A673 (cell line): ENCODE results near the gene AGAP2. TPM values are rescaled to one million over a fixed set of nuclear protein-coding genes. Genes with fewer than 3 reads are reported as not detected.

ENCODE experiments used
- BruUV-seq: library from RNA; stranded (reverse); fragments of 400-500 nt; replicated peaks from 2 replicates; lab custom pipeline; 2021; lab: Mats Ljungman, UMichigan
- CTCF ChIA-PET: fragments of 300-600 bp; sonication (Branson Sonifier 250); formaldehyde crosslinking; loops from one replicate; lab custom pipeline; 2022; ENCODE audit warnings: antibody characterized with exemption; lab: Charles Lee
- POLR2A ChIA-PET: fragments of 300-600 bp; sonication (Branson Sonifier 250); formaldehyde crosslinking; loops from one replicate; lab custom pipeline; 2022; ENCODE audit warnings: antibody characterized with exemption; ENCODE audit not compliant: low non-redundant PET; lab: Charles Lee
- DNase-seq: peaks from one replicate; pipeline ENCODE4 v3.0.0-alpha.2; 2015; ENCODE audit warnings: low spot score
- H3K27ac ChIP-seq: fragments of 200-600 bp; sonication (generic); 2 replicates; pipeline ENCODE4 v1.5.1; 2016; ENCODE audit warnings: mixed run types, low read depth, mild to moderate bottlenecking, mixed read lengths, antibody characterized with exemption, low read length; ENCODE audit not compliant: poor library complexity, severe bottlenecking
- H3K27me3 ChIP-seq: fragments of 200-600 bp; sonication (generic); replicated peaks from 2 replicates; pipeline ENCODE4 v1.6.1; 2017; ENCODE audit warnings: mixed run types, low read depth, mild to moderate bottlenecking, mixed read lengths, antibody characterized with exemption, low read length; ENCODE audit not compliant: insufficient read depth, poor library complexity
- H3K36me3 ChIP-seq: fragments of 200-600 bp; sonication (generic); 2 replicates; pipeline ENCODE4 v1.6.1; 2016; ENCODE audit warnings: mixed run types, mild to moderate bottlenecking, mixed read lengths, antibody characterized with exemption, low read length; ENCODE audit not compliant: insufficient read depth, poor library complexity, severe bottlenecking
- H3K4me1 ChIP-seq: fragments of 200-600 bp; sonication (generic); 2 replicates; pipeline ENCODE4 v1.6.1; 2017; ENCODE audit warnings: mixed run types, mild to moderate bottlenecking, mixed read lengths, antibody characterized with exemption, low read length; ENCODE audit not compliant: insufficient read depth, poor library complexity, severe bottlenecking
- H3K4me3 ChIP-seq: fragments of 200-600 bp; sonication (generic); 2 replicates; pipeline ENCODE4 v1.5.1; 2016; ENCODE audit warnings: low read depth, mixed run types, mild to moderate bottlenecking, mixed read lengths, low read length; ENCODE audit not compliant: poor library complexity, severe bottlenecking
- H3K9me3 ChIP-seq: fragments of 200-600 bp; sonication (generic); 2 replicates; pipeline ENCODE4 v1.6.1; 2016; ENCODE audit warnings: mixed run types, low read depth, mild to moderate bottlenecking, mixed read lengths, antibody characterized with exemption, low read length; ENCODE audit not compliant: poor library complexity, severe bottlenecking
- EZH2 ChIP-seq: fragments of 200-600 bp; sonication (generic); IDR thresholded peaks from 2 replicates; pipeline ENCODE4 v1.6.1; 2017; ENCODE audit warnings: borderline replicate concordance, low read depth, mild to moderate bottlenecking, mixed read lengths, antibody characterized with exemption, low read length; ENCODE audit not compliant: poor library complexity, severe bottlenecking
- intact Hi-C: fragments of 100-400 bp; cut with micrococcal nuclease; formaldehyde crosslinking; loops from one replicate; pipeline ENCODE4 v1.10.0; 2022; ENCODE audit not compliant: unreplicated experiment
- total RNA-seq: library from RNA; stranded (reverse); gene quantifications from 2 replicates; pipeline ENCODE4 v1.2.3, GENCODE V29; 2021
- TF ChIP-seq, protein P1 (sequence below): fragments of 300-800, 200-600 bp; sonication (generic); conservative IDR thresholded peaks from 2 replicates; pipeline ENCODE4 v1.5.1; 2017; ENCODE audit warnings: low read depth, mild to moderate bottlenecking, antibody characterized with exemption, low read length, moderate library complexity, mixed read lengths

The AGAP2 gene
- total RNA-seq, 1 experiment from 2014 or later = 4.0 TPM

- BruUV-seq = no TSS peak
- peaks cover 7% of the 10 kb centered on the region for H3K4me1 ChIP-seq
- TF ChIP-seq EZH2 = no peak
- TF ChIP-seq, protein P1, sequence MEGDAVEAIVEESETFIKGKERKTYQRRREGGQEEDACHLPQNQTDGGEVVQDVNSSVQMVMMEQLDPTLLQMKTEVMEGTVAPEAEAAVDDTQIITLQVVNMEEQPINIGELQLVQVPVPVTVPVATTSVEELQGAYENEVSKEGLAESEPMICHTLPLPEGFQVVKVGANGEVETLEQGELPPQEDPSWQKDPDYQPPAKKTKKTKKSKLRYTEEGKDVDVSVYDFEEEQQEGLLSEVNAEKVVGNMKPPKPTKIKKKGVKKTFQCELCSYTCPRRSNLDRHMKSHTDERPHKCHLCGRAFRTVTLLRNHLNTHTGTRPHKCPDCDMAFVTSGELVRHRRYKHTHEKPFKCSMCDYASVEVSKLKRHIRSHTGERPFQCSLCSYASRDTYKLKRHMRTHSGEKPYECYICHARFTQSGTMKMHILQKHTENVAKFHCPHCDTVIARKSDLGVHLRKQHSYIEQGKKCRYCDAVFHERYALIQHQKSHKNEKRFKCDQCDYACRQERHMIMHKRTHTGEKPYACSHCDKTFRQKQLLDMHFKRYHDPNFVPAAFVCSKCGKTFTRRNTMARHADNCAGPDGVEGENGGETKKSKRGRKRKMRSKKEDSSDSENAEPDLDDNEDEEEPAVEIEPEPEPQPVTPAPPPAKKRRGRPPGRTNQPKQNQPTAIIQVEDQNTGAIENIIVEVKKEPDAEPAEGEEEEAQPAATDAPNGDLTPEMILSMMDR = no peak
- H3K36me3 ChIP-seq = no peaks in the 10 kb centered on the region
- H3K27ac ChIP-seq = no peak overlapping the region
- H3K9me3 ChIP-seq = no peaks in the 10 kb centered on the region
- H3K27me3 ChIP-seq = no peaks in the 10 kb centered on the region
- H3K4me3 ChIP-seq = no peak overlapping the region
- CTCF ChIA-PET = no interaction called here
- POLR2A ChIA-PET = no interaction called here
- no peak for DNase-seq
- intact Hi-C loops = loop anchor here (5.0 kb wide), 1 partner anchor 147 kb away; no protein-coding TSS in a partner anchor
These were observed 9.2 kb downstream of the AGAP2 start for GRCh38 chr12:57729321-57729844.

GRCh38 chr12:57727758-57728395, 10.7 kb downstream of the AGAP2 start:
- no peak for TF ChIP-seq EZH2
- TF ChIP-seq, protein P1 = no peak
- intact Hi-C loops = loop anchor here (5.0 kb wide), 1 partner anchor 146 kb away; no protein-coding TSS in a partner anchor
- Histone ChIP-seq H3K27me3 (no peaks in the 10 kb centered on the region), H3K4me3 (no peak overlapping the region), H3K36me3 (no peaks in the 10 kb centered on the region), H3K9me3 (no peaks in the 10 kb centered on the region), H3K4me1 (peaks cover 7% of the 10 kb centered on the region), H3K27ac (no peak overlapping the region)
- no TSS peak for BruUV-seq
- ChIA-PET CTCF (interaction anchor here (2.4 kb wide), 1 partner anchor 8 kb away, joined by 17 read pairs; no protein-coding TSS in a partner anchor), POLR2A (no interaction called here)
- DNase-seq = no peak

DNA sequence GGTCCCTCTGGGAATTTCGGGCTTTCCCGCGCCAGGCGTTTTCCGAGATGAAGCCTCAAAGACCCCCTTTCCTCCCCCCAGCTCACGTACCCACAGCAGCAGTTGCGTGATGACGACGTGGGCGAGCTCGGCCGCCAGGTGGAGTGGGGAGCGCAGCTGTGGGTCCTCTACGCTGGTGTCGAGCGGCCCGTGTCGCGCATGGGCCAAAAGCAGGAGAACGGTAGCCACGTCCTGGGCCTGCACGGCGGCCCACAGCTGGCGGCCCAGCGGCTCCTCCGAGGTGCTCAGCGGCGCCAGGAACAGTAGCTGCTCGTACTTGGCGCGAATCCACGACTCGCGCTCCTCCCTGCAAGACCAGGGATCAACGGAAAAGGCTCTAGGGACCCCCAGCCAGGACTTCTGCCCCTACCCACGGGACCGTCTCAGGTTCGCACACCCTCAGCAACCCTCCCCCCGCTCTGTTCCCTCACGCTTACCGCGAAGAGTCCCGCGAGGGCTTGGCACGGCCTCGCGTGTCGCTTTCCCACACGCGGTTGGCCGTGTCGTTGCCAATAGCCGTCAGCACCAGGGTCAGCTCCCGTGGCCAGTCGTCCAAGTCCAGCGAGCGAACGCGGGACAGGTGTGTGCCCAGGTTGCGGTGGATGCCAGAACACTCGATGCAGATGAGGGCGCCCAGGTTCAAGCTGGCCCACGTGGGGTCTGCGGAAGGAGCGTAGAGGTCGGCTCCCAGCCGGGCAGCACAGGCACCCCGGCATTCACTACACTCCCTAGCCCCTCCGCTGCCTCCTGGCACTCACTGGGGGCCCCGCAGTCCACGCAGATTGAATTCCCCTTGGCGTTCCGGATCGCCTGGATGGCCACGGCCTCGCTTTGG, 11.4 kb downstream of the AGAP2 start:
- peak; percentile 83 for DNase-seq
- Histone ChIP-seq H3K9me3 (no peaks in the 10 kb centered on the region), H3K27me3 (no peaks in the 10 kb centered on the region), H3K4me1 (peaks cover 7% of the 10 kb centered on the region), H3K4me3 (peak overlapping the region; percentile 82), H3K36me3 (no peaks in the 10 kb centered on the region), H3K27ac (peak overlapping the region; percentile 90)
- CTCF ChIA-PET = interaction anchor here (0.6 to 2.4 kb wide), 5 partner anchors 9 to 329 kb away, joined by 3 to 17 read pairs (median 4); partner anchors contain the start of gene TSPAN31
- TF ChIP-seq, protein P1 = peak; percentile 49
- TF ChIP-seq EZH2 = no peak
- intact Hi-C loops = loop anchor here (5.0 kb wide), 1 partner anchor 145 kb away; no protein-coding TSS in a partner anchor
- BruUV-seq = TSS peak; percentile 80
- POLR2A ChIA-PET = no interaction called here
